Neural cell (in vitro differentiated cells): ENCODE data around the gene MAST1.

Experiments used
- EP300 ChIP-seq: fragments of 450-650 bp; conservative IDR thresholded peaks from 2 replicates; pipeline ENCODE4 v1.6.1; 2014; ENCODE audit warnings: antibody characterized with exemption, mild to moderate bottlenecking, moderate library complexity; ENCODE audit not compliant: poor library complexity, severe bottlenecking
- EZH2 ChIP-seq: fragments of 200-600, 300-800 bp; shearing (Covaris generic), sonication (generic); IDR thresholded peaks from 2 replicates; pipeline ENCODE4 v1.6.1; 2014; ENCODE audit warnings: antibody characterized with exemption, low read length, borderline replicate concordance, mild to moderate bottlenecking; ENCODE audit not compliant: insufficient read depth, poor library complexity, severe bottlenecking
- MXI1 ChIP-seq: fragments of 450-650 bp; conservative IDR thresholded peaks from 2 replicates; pipeline ENCODE4 v1.6.1; 2014; ENCODE audit warnings: antibody characterized with exemption, mild to moderate bottlenecking; ENCODE audit not compliant: poor library complexity, severe bottlenecking
- POLR2AphosphoS5 ChIP-seq: IDR thresholded peaks from 2 replicates; pipeline ENCODE4 v1.6.1; 2012
- REST ChIP-seq: IDR thresholded peaks from 2 replicates; pipeline ENCODE4 v1.6.1; 2012; ENCODE audit warnings: borderline replicate concordance
- TAF1 ChIP-seq: IDR thresholded peaks from 2 replicates; pipeline ENCODE4 v1.6.1; 2012; ENCODE audit warnings: low read depth
- TF ChIP-seq, protein P1 (sequence below): fragments of 450-650 bp; IDR thresholded peaks from 2 replicates; pipeline ENCODE4 v1.5.1; 2014; ENCODE audit warnings: antibody characterized with exemption, mild to moderate bottlenecking, moderate library complexity; ENCODE audit not compliant: poor library complexity, severe bottlenecking

DNA sequence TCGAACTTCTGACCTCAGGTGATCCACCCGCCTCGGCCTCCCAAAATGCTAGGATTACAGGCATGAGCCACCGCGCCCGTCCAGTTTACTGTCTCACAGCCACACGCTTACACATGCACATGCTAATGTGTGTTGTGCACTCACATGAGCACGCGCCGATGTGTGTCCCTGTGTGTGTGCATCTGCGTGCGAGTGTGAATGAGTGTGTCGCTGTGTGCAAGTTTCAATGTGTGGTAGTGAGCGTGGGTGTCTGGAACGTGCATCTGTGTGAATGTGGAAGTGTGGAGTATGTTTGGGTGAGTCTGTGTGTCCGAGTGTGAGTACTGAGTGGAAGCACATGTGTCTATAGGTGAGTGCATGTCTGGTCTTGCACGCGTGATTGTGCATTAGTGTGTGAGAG lies 4.2 kb downstream of the MAST1 start:
- TF ChIP-seq, protein P1, sequence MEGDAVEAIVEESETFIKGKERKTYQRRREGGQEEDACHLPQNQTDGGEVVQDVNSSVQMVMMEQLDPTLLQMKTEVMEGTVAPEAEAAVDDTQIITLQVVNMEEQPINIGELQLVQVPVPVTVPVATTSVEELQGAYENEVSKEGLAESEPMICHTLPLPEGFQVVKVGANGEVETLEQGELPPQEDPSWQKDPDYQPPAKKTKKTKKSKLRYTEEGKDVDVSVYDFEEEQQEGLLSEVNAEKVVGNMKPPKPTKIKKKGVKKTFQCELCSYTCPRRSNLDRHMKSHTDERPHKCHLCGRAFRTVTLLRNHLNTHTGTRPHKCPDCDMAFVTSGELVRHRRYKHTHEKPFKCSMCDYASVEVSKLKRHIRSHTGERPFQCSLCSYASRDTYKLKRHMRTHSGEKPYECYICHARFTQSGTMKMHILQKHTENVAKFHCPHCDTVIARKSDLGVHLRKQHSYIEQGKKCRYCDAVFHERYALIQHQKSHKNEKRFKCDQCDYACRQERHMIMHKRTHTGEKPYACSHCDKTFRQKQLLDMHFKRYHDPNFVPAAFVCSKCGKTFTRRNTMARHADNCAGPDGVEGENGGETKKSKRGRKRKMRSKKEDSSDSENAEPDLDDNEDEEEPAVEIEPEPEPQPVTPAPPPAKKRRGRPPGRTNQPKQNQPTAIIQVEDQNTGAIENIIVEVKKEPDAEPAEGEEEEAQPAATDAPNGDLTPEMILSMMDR, result no peak
- TF ChIP-seq EP300, result no peak
- no peak for TF ChIP-seq EZH2
- TF ChIP-seq REST, result no peak
- no peak for TF ChIP-seq TAF1
- TF ChIP-seq MXI1, result no peak
- no peak for TF ChIP-seq POLR2AphosphoS5
